Cardiac muscle cell (in vitro differentiated cells and primary cell): Measurements from ENCODE around the gene COL26A1. TPM values are rescaled to one million over a fixed set of nuclear protein-coding genes. Genes with fewer than 3 reads are reported as not detected.

ENCODE experiments used
- DNase-seq, 2 donors: peaks; one replicate each; pipeline versions ENCODE4 v3.0.0 to v3.0.0-alpha.2; 2010 to 2017; ENCODE audit warnings: low read depth in 1 of 2, low spot score in 1 of 2
- H3K27ac ChIP-seq: fragments of 200-600 bp; sonication (generic); 2 replicates; pipeline ENCODE4 v1.5.1; 2016
- H3K27me3 ChIP-seq: fragments of 200-600 bp; sonication (generic); 2 replicates; pipeline ENCODE4 v1.6.0; 2016; ENCODE audit warnings: control low read depth
- H3K36me3 ChIP-seq: fragments of 200-600 bp; sonication (generic); 2 replicates; pipeline ENCODE4 v1.5.1; 2016; ENCODE audit warnings: control low read depth
- H3K4me1 ChIP-seq: fragments of 200-600 bp; sonication (generic); 2 replicates; pipeline ENCODE4 v1.8.1; 2017; ENCODE audit warnings: low read depth, mild to moderate bottlenecking, mixed run types
- H3K4me3 ChIP-seq: fragments of 200-600 bp; sonication (generic); 2 replicates; pipeline ENCODE4 v1.5.1; 2016; ENCODE audit warnings: mild to moderate bottlenecking
- H3K9me3 ChIP-seq: fragments of 200-600 bp; sonication (generic); 2 replicates; pipeline ENCODE4 v1.5.1; 2017; ENCODE audit warnings: low read depth, mild to moderate bottlenecking, control low read depth
- CTCF ChIP-seq: IDR thresholded peaks from 2 replicates; pipeline ENCODE4 v1.5.1; 2012; ENCODE audit warnings: low read depth, mild to moderate bottlenecking, low read length
- polyA plus RNA-seq: library from polyadenylated mRNA; unstranded; fragments of >200 nt; fragmentation: Nextera tagmentation; extraction: Ambion mirVana; gene quantifications from 2 replicates; pipeline ENCODE4 v1.2.1, GENCODE V29; 2016
- total RNA-seq: library from RNA; depleted of rRNA; stranded (reverse); fragments of >200 nt; gene quantifications from 2 replicates; pipeline ENCODE4 v1.2.3, GENCODE V29; 2016

COL26A1 gene
- total and polyA plus RNA-seq, 2 experiments from 2014 or later = 12.5 to 44.8 TPM

GRCh38 chr7:101410743-101411507, 48.2 kb downstream of the COL26A1 start:
- H3K27ac ChIP-seq = no peak overlapping the region
- no peaks in the 10 kb centered on the region for H3K36me3 ChIP-seq
- H3K9me3 ChIP-seq = no peaks in the 10 kb centered on the region
- TF ChIP-seq CTCF = peak; percentile 86
- peak; percentile 42 to 73 for DNase-seq
- H3K27me3 ChIP-seq = no peaks in the 10 kb centered on the region
- no peak overlapping the region for H3K4me3 ChIP-seq
- no peaks in the 10 kb centered on the region for H3K4me1 ChIP-seq

- no peak for TF ChIP-seq CTCF
- Histone ChIP-seq H3K36me3 (no peaks in the 10 kb centered on the region), H3K4me1 (no peaks in the 10 kb centered on the region), H3K27ac (no peak overlapping the region), H3K4me3 (no peak overlapping the region), H3K27me3 (no peaks in the 10 kb centered on the region), H3K9me3 (no peaks in the 10 kb centered on the region)
- DNase-seq = no peak
These were observed 48.8 kb downstream of the COL26A1 start for GRCh38 chr7:101411508-101411874.

DNA sequence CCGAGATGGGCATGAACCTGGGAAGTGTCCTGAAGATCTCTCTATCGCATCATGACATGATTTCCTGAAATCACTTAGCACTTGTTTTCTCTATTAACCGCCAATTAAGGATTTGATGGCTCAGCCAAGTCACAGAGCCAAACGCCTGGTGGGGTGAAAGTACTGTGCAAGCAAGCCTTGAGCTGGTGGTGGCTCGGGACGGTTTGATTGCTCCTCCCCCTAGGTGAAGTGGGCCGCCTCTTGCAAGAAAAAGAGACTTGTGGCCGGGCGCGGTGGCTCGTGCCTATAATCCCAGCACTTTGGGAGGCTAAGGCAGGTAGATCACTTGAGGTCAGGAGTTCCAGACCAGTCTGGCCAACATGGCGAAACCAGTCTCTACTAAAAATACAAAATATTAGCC, 50.3 kb downstream of the COL26A1 start:
- TF ChIP-seq CTCF = no peak
- H3K27me3 ChIP-seq = no peaks in the 10 kb centered on the region
- H3K36me3 ChIP-seq = no peaks in the 10 kb centered on the region
- DNase-seq = no peak
- no peak overlapping the region for H3K4me3 ChIP-seq
- H3K27ac ChIP-seq = no peak overlapping the region
- H3K4me1 ChIP-seq = no peaks in the 10 kb centered on the region
- H3K9me3 ChIP-seq = no peaks in the 10 kb centered on the region

GRCh38 chr7:101418694-101419093, 56.0 kb downstream of the COL26A1 start:
- no peak for TF ChIP-seq CTCF
- Histone ChIP-seq H3K36me3 (no peaks in the 10 kb centered on the region), H3K4me1 (peaks cover 5% of the 10 kb centered on the region), H3K4me3 (no peak overlapping the region), H3K9me3 (no peaks in the 10 kb centered on the region), H3K27me3 (no peaks in the 10 kb centered on the region), H3K27ac (no peak overlapping the region)
- no peak for DNase-seq

- no peaks in the 10 kb centered on the region for H3K36me3 ChIP-seq
- no peak overlapping the region for H3K27ac ChIP-seq
- H3K4me1 ChIP-seq = peaks cover 5% of the 10 kb centered on the region
- no peak for TF ChIP-seq CTCF
- H3K4me3 ChIP-seq = no peak overlapping the region
- no peak for DNase-seq
- no peaks in the 10 kb centered on the region for H3K27me3 ChIP-seq
- no peaks in the 10 kb centered on the region for H3K9me3 ChIP-seq
These were observed 57.2 kb downstream of the COL26A1 start for GRCh38 chr7:101419831-101420230.
